GM12878 (cell line): ENCODE results near the gene NFKB2.

ENCODE experiments used
- EP300 ChIP-seq, 2 experiments: fragments of 150-350 bp in 1 of 2; IDR thresholded peaks; 2 replicates each; pipeline ENCODE4 v1.6.1; 2011 to 2012; ENCODE audit warnings: low read depth in 2 of 2, low read length in 2 of 2, borderline replicate concordance in 1 of 2, improper control_type of control experiment in 1 of 2, inconsistent platforms in 1 of 2; ENCODE audit not compliant: control insufficient read depth in 1 of 2
- FOXK2 ChIP-seq: fragments of 450-650 bp; IDR thresholded peaks from 2 replicates; pipeline ENCODE4 v1.6.1; 2017; ENCODE audit warnings: mild to moderate bottlenecking, moderate library complexity
- FOXM1 ChIP-seq: IDR thresholded peaks from 2 replicates; pipeline ENCODE4 v1.6.1; 2012; ENCODE audit warnings: low read depth, mild to moderate bottlenecking, inconsistent platforms, low read length, moderate library complexity
- GABPA ChIP-seq: IDR thresholded peaks from 2 replicates; pipeline ENCODE4 v1.6.1; 2014; ENCODE audit warnings: antibody characterized with exemption, low read depth, mild to moderate bottlenecking, inconsistent platforms
- LARP7 ChIP-seq: fragments of 450-650 bp; IDR thresholded peaks from 2 replicates; pipeline ENCODE4 v1.6.1; 2017; ENCODE audit warnings: mild to moderate bottlenecking
- MYC ChIP-seq: IDR thresholded peaks from 2 replicates; pipeline ENCODE4 v1.6.1; 2011; ENCODE audit warnings: mild to moderate bottlenecking, low read length, moderate library complexity, inconsistent platforms; ENCODE audit not compliant: insufficient read depth, insufficient replicate concordance, insufficient read length, severe bottlenecking
- NFYB ChIP-seq: IDR thresholded peaks from 2 replicates; pipeline ENCODE4 v1.6.1; 2011; ENCODE audit warnings: low read depth, mild to moderate bottlenecking, low read length, improper control_type of control experiment, moderate library complexity; ENCODE audit not compliant: insufficient read depth
- RB1 ChIP-seq: fragments of 450-650 bp; formaldehyde crosslinking; IDR thresholded peaks from 2 replicates; pipeline ENCODE4 v1.6.1; 2017; ENCODE audit warnings: mild to moderate bottlenecking, borderline replicate concordance
- TF ChIP-seq, protein P1 (sequence below): IDR thresholded peaks from 2 replicates; pipeline ENCODE4 v1.6.1; 2012; ENCODE audit warnings: low read length, inconsistent platforms
- TF ChIP-seq, protein P2 (sequence below), 3 experiments: IDR thresholded peaks in 2 of 3; conservative IDR thresholded peaks in 1 of 3; 2 replicates each; pipeline ENCODE4 v1.5.1; 2011; ENCODE audit warnings: low read depth in 3 of 3, low read length in 3 of 3, mild to moderate bottlenecking in 3 of 3, control low read depth in 2 of 3, moderate library complexity in 2 of 3, inconsistent platforms in 1 of 3, mixed read lengths in 1 of 3; ENCODE audit not compliant: control insufficient read depth in 2 of 3, insufficient read depth in 1 of 3; ENCODE audit errors: extremely low read depth in 1 of 3

DNA sequence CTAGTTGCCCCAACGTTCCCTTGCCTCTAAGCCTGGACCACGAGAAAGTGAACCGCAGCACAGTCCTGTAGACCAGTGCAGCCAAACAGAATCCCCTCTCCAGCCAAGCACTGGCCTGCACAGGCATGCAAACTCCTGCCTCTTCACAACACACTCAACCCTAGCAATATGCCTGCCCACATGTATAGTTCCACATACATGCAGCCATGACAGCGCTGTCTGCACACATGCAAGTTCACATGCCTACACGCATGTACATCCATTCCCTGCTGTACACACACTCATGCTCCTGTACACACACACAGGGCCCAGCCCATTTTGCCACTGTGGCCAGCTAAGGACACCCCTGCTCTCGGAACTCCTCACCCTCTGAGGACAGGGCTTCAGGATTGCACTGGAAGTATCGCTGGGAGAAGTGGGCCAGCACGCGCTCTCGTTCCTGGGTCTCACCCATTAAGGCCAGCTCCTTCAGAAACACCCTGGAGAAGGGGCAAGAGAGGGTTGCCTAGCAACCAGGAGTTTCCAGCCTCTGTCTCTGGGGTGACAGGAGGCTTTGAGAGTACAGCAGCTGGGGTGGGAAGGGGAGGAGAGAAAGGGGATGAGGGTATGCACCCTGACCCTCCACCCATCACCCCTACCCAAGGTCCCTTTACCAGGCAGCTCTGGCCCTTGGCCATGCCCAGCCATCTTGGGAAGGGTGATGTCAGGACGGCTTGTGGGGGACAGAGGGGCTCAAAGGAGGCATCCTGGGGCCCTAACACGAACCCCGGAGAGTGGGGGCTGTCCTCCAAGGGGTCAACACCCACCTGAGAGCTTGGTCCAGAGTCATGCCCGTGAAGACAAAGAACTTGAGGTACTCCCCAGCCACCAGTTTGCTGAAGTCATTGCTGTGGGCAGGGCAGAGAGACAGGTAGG lies 16.1 kb downstream of the NFKB2 start:
- TF ChIP-seq EP300 (IDR thresholded peaks at IDR 0.05; ENCODE audit: borderline replicate concordance in 1 of 2, control insufficient read depth in 1 of 2, low read depth in 2 of 2, low read length in 2 of 2), result no peak
- TF ChIP-seq FOXK2, result no peak
- no peak for TF ChIP-seq GABPA
- TF ChIP-seq, protein P1, sequence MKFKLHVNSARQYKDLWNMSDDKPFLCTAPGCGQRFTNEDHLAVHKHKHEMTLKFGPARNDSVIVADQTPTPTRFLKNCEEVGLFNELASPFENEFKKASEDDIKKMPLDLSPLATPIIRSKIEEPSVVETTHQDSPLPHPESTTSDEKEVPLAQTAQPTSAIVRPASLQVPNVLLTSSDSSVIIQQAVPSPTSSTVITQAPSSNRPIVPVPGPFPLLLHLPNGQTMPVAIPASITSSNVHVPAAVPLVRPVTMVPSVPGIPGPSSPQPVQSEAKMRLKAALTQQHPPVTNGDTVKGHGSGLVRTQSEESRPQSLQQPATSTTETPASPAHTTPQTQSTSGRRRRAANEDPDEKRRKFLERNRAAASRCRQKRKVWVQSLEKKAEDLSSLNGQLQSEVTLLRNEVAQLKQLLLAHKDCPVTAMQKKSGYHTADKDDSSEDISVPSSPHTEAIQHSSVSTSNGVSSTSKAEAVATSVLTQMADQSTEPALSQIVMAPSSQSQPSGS, result no peak
- no peak for TF ChIP-seq LARP7
- no peak for TF ChIP-seq FOXM1
- no peak for TF ChIP-seq RB1
- TF ChIP-seq, protein P2, sequence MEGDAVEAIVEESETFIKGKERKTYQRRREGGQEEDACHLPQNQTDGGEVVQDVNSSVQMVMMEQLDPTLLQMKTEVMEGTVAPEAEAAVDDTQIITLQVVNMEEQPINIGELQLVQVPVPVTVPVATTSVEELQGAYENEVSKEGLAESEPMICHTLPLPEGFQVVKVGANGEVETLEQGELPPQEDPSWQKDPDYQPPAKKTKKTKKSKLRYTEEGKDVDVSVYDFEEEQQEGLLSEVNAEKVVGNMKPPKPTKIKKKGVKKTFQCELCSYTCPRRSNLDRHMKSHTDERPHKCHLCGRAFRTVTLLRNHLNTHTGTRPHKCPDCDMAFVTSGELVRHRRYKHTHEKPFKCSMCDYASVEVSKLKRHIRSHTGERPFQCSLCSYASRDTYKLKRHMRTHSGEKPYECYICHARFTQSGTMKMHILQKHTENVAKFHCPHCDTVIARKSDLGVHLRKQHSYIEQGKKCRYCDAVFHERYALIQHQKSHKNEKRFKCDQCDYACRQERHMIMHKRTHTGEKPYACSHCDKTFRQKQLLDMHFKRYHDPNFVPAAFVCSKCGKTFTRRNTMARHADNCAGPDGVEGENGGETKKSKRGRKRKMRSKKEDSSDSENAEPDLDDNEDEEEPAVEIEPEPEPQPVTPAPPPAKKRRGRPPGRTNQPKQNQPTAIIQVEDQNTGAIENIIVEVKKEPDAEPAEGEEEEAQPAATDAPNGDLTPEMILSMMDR (IDR thresholded peaks at IDR 0.05 in 2 of 3, conservative IDR thresholded peaks at IDR 0.05 in 1 of 3; ENCODE audit: control insufficient read depth in 2 of 3, extremely low read depth in 1 of 3, insufficient read depth in 1 of 3, low read depth in 3 of 3, low read length in 3 of 3), result no peak
- TF ChIP-seq MYC, result no peak
- TF ChIP-seq NFYB, result no peak
